Gastrocnemius medialis (tissue), 4 donors: Measurements from ENCODE around the gene RYR2.
"Not testable (repeated sequence)": the region's sequence is repeated elsewhere in the genome, so short reads cannot be mapped to it uniquely, and the experiment has no call there.

ENCODE experiments used
- CTCF ChIP-seq, 5 experiments: fragments of 450-650 bp in 3 of 5; fragments of 200-600 bp in 2 of 5; sonication (generic) in 2 of 5; IDR thresholded peaks in 4 of 5; conservative IDR thresholded peaks in 1 of 5; 1 replicate in 4 of 5; 2 replicates in 1 of 5; pipeline ENCODE4 v1.5.1; 2016 to 2019; ENCODE audit warnings: antibody characterized with exemption in 5 of 5, mild to moderate bottlenecking in 3 of 5, moderate library complexity in 3 of 5
- POLR2A ChIP-seq, 2 donors: fragments of 450-650 bp; IDR thresholded peaks; one replicate each; pipeline ENCODE4 v1.6.1; 2017; ENCODE audit warnings: antibody characterized with exemption in 2 of 2, mild to moderate bottlenecking in 2 of 2, moderate library complexity in 2 of 2

- TF ChIP-seq CTCF (IDR thresholded peaks at IDR 0.05 in 4 of 5, conservative IDR thresholded peaks at IDR 0.05 in 1 of 5); POLR2A (IDR thresholded peaks at IDR 0.05): not testable (repeated sequence)
Measured at GRCh38 chr1:237127301-237127700, 85.3 kb downstream of the RYR2 start.
